GM12878 (cell line): ENCODE data around the gene RAB34. TPM values are rescaled to one million over a fixed set of nuclear protein-coding genes. Genes with fewer than 3 reads are reported as not detected.

Experiments used
- CHD4 ChIP-seq: fragments of 200-600 bp; sonication (generic); IDR thresholded peaks from 2 replicates; pipeline ENCODE4 v1.6.1; 2016; ENCODE audit warnings: mild to moderate bottlenecking
- GATAD2B ChIP-seq: fragments of 450-650 bp; conservative IDR thresholded peaks from 2 replicates; pipeline ENCODE4 v1.6.1; 2017; ENCODE audit warnings: low read depth, mild to moderate bottlenecking, moderate library complexity
- MEF2A ChIP-seq: IDR thresholded peaks from 2 replicates; pipeline ENCODE4 v1.6.1; 2011; ENCODE audit warnings: low read depth, mild to moderate bottlenecking, low read length, moderate library complexity; ENCODE audit not compliant: insufficient read depth
- RAD21 ChIP-seq: IDR thresholded peaks from 2 replicates; pipeline ENCODE4 v1.6.1; 2011; ENCODE audit warnings: mild to moderate bottlenecking, low read depth, low read length, moderate library complexity; ENCODE audit not compliant: insufficient read depth
- SIN3A ChIP-seq: IDR thresholded peaks from 2 replicates; pipeline ENCODE4 v1.6.1; 2012; ENCODE audit warnings: low read depth, low read length, improper control_type of control experiment
- SPI1 ChIP-seq: IDR thresholded peaks from 2 replicates; pipeline ENCODE4 v1.6.1; 2011; ENCODE audit warnings: low read depth, mild to moderate bottlenecking, low read length, moderate library complexity, borderline replicate concordance; ENCODE audit not compliant: insufficient read depth
- TARDBP ChIP-seq: IDR thresholded peaks from 2 replicates; pipeline ENCODE4 v1.6.1; 2016; ENCODE audit warnings: borderline replicate concordance
- TCF7 ChIP-seq: IDR thresholded peaks from 2 replicates; pipeline ENCODE4 v1.6.1; 2014; ENCODE audit warnings: antibody characterized with exemption, borderline replicate concordance
- ZNF207 ChIP-seq: fragments of 450-650 bp; IDR thresholded peaks from 2 replicates; pipeline ENCODE4 v1.6.1; 2014; ENCODE audit warnings: antibody characterized with exemption, mild to moderate bottlenecking, borderline replicate concordance
- ZNF217 ChIP-seq: fragments of 450-650 bp; IDR thresholded peaks from 2 replicates; pipeline ENCODE4 v1.6.1; 2017; ENCODE audit warnings: antibody characterized with exemption, mild to moderate bottlenecking
- polyA plus RNA-seq, 11 experiments: library from polyadenylated mRNA; depleted of rRNA in 4 of 11; unstranded in 6 of 11; stranded (reverse) in 5 of 11; fragments of >200 nt; fragmentation: Nextera tagmentation in 4 of 11; fragmentation: Illumina TruSeq in 1 of 11; extraction: Ambion mirVana in 4 of 11; extraction: Trizol in 1 of 11; gene quantifications; 1 replicate in 1 of 11; 2 replicates in 10 of 11; pipeline versions ENCODE4 v1.2.1 to v1.2.3, GENCODE V29; 2011 to 2016; ENCODE audit warnings: inconsistent platforms in 2 of 11, missing spikeins in 2 of 11, low read depth in 1 of 11
- total RNA-seq, 4 experiments: library from RNA; depleted of rRNA in 3 of 4; stranded (reverse); fragments of >200 nt in 3 of 4; fragmentation: Illumina TruSeq in 1 of 4; extraction: Trizol in 1 of 4; gene quantifications; 2 replicates each; pipeline versions ENCODE4 v1.2.1 to v1.2.3, GENCODE V29; 2013 to 2021
- TF ChIP-seq, protein P1 (sequence below): fragments of 150-350 bp; IDR thresholded peaks from 2 replicates; pipeline ENCODE4 v1.6.1; 2014; ENCODE audit warnings: mild to moderate bottlenecking, low read depth, low read length
- TF ChIP-seq, protein P2 (sequence below): IDR thresholded peaks from 2 replicates; pipeline ENCODE4 v1.6.1; 2012; ENCODE audit warnings: low read length, inconsistent platforms
- TF ChIP-seq, protein P3 (sequence below): fragments of 450-650 bp; IDR thresholded peaks from 2 replicates; pipeline ENCODE4 v1.6.1; 2017; ENCODE audit warnings: borderline replicate concordance

The RAB34 gene
- total and polyA plus RNA-seq, 10 of the 15 experiments (the other 5 are each of a cell fraction or from before 2014, with no cell fraction given): 0.37 to 46.4 (median 32.8) TPM

DNA sequence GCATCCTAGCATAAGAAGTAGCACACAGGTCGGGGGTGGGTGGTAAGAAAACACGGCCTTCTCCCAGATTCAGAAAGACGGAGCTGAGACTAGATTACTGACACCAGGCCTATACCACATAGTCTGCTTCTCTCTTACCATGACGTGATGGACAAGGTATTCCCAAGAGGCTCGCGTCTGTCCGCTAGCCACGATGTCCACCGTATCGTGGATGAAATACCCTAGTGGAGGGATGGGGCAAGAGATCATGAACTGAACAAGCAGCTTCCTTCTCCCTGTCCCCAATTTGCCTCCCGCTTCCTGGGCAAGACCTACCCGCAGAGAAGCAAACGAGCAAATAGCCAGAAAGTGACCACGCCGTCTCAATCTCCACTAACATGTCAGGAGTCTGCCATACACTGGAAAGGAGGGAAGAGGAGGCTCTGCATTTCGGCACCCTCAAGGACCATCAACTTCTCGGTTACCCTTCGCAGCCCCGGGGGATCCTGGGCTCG lies 7.5 kb upstream of the RAB34 start (continued):
- TF ChIP-seq, protein P1, sequence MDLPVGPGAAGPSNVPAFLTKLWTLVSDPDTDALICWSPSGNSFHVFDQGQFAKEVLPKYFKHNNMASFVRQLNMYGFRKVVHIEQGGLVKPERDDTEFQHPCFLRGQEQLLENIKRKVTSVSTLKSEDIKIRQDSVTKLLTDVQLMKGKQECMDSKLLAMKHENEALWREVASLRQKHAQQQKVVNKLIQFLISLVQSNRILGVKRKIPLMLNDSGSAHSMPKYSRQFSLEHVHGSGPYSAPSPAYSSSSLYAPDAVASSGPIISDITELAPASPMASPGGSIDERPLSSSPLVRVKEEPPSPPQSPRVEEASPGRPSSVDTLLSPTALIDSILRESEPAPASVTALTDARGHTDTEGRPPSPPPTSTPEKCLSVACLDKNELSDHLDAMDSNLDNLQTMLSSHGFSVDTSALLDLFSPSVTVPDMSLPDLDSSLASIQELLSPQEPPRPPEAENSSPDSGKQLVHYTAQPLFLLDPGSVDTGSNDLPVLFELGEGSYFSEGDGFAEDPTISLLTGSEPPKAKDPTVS: 0 out of 2 replicates have a peak, but pooled peaks have one; percentile 28
- no peak for TF ChIP-seq RAD21
- no peak for TF ChIP-seq MEF2A
- no peak for TF ChIP-seq ZNF207
- TF ChIP-seq SPI1: no peak
- no peak for TF ChIP-seq CHD4
- no peak for TF ChIP-seq ZNF217
- no peak for TF ChIP-seq SIN3A
- TF ChIP-seq TARDBP: no peak
- TF ChIP-seq, protein P2, sequence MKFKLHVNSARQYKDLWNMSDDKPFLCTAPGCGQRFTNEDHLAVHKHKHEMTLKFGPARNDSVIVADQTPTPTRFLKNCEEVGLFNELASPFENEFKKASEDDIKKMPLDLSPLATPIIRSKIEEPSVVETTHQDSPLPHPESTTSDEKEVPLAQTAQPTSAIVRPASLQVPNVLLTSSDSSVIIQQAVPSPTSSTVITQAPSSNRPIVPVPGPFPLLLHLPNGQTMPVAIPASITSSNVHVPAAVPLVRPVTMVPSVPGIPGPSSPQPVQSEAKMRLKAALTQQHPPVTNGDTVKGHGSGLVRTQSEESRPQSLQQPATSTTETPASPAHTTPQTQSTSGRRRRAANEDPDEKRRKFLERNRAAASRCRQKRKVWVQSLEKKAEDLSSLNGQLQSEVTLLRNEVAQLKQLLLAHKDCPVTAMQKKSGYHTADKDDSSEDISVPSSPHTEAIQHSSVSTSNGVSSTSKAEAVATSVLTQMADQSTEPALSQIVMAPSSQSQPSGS: no peak
- no peak; the same call in 1 of the 2 replicates for TF ChIP-seq GATAD2B
- peak; percentile 5; the same call in 1 of the 2 replicates for TF ChIP-seq TCF7
- TF ChIP-seq, protein P3, sequence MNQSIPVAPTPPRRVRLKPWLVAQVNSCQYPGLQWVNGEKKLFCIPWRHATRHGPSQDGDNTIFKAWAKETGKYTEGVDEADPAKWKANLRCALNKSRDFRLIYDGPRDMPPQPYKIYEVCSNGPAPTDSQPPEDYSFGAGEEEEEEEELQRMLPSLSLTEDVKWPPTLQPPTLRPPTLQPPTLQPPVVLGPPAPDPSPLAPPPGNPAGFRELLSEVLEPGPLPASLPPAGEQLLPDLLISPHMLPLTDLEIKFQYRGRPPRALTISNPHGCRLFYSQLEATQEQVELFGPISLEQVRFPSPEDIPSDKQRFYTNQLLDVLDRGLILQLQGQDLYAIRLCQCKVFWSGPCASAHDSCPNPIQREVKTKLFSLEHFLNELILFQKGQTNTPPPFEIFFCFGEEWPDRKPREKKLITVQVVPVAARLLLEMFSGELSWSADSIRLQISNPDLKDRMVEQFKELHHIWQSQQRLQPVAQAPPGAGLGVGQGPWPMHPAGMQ: no peak
